Left forelimb (tissue), 1 donor: ENCODE measurements around the gene QRICH2.
"Not testable (repeated sequence)": the region's sequence is repeated elsewhere in the genome, so short reads cannot be mapped to it uniquely, and the experiment has no call there.

Experiments used
- DNase-seq: peaks from one replicate; pipeline ENCODE4 v3.0.0-alpha.2; 2018; ENCODE audit warnings: low spot score

QRICH2 gene

DNA sequence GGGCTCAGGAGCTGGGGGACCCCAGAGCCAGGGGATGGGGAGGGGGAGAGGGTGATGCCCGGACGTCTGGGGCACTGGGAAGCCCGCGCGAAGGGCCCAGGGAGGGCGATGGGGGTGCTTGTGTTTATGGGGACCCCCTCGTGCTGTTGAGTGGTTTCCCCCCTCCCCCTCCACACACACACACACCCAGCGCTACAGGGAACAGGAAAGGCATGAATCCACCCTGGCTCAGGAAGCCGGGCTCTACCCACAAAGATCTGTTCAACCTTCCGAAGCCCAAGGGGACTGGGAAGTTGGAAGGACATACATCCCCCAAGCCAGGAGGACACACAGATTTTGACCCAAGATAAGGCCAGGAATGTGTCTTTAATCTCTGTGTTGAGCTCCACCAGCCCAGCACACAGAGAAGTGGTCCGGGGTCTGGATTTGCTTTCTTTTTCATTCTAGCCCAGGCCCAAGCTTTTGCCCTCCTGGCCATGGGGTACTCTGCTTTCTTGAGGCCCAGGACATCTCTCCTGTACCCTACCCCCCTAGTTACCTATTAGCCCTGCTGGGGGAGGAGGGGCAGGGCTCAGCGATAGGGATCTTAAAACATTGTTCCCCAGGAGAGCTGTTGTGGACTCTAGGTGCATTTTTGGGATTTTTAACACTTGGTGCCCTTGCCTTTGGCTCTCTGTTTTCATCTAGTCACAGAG, 41.7 kb downstream of the QRICH2 start:
- no peak for DNase-seq

DNA sequence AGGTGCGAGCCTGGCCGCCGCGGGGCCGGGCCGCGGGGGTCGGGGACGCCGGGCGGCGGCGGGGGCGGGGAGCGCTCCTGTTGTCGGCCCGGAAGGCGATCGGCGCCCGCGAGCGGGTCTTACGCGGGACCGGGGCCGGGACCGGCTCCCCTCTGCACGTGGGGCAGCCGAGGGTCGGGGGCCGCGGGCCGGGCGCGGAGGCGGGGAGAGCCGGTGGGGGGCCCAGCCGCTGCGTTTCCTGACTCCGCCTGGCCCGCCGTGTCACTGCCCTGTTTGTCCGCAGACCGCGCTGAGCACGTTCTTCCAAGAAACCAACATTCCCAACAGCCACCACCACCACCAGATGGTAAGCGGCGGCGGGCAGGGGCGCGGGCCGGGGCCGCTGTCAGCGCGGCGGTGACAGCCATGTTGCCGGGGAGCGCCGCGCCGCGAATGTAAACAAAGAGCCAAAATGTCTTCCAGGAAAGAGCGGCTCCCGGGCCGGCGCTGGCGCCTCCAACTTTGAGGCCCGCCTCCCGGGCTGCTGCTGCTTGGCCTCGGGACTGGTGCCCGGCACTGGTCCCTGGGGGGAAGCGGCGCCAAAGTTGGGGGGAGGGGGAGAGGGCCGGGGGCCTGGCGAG, 42.3 kb downstream of the QRICH2 start:
- DNase-seq: no peak

DNA sequence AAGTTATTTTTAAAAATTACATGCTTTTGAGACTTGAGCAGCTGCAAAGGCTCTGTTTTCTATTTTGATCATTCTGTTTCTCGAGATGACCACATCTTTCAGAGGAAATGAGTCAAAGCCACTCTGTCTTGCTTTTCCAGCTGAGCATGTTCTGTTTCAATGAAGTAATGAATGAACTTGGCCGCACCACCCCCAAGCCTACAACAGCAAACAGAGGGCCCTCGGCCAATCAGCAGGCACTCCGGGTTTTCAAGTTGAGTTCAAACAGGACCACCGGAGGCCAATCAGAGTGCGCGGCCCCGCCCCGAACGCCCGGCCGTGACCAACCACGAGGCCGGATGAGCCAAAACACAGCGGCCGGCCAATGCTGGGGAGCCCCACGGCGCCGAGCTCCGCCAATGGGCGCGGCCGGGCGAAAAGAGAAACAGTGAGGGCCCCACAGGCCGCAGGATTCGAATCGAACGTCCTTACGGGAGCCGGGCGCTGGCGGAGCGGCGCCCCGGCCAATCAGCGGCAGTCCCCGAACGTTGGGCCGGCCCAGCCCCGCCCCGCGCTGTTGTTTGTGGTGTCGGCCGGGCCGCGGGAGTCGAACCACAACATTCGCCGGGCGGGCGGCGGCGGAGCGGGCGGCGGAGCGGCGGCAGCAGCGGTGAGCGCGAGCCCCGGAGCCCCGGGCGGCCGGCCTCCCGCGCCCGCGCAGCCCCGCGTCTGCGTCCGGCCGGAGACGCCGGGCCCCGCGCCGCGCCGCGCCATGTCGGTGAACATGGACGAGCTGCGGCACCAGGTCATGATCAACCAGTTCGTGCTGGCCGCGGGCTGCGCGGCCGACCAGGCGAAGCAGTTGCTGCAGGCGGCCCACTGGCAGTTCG, 43.1 kb downstream of the QRICH2 start, which contains the start of gene UBALD2:
Gene UBALD2 (plus strand): TSS at position 594 of the 869 bp plus-strand sequence. CDS start 158 bp downstream, at position 752.
- DNase-seq: peak; percentile 100

DNA sequence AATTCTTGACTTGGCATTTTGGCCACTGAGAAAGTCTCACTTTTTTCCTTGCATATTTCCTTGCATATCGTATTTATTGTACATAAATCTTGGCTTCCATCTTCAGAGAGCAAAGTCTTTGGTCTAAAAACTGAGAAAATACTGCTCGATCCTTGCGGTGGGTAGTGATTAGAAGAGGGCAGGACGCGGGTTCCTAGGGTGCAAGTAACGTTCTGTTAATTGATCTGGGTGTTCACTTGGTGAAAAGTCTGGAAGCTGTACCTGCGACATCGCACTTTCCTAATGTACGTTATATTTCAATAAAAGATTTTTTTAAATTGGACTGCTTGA, 43.7 kb downstream of the QRICH2 start:
- DNase-seq: no peak

DNA sequence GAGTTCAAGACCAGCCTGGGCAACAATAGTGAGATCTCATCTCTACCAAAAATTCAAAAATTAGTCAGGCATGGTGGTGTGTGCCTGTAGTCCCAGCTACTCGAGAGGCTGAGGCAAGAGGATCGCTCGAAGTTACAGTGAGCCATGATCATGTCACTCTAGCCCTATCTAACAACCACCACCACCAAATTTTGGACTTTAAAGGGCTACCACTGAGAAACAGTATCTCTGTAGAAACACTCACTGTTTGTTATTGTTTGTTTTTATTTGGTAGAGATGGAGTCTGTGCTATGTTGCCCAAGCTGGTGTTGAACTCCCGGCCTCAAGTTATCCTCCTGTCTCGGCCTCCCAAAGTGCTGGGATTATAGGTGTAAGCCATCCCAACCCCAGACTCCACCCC, 44.2 kb downstream of the QRICH2 start:
- DNase-seq: no peak

DNA sequence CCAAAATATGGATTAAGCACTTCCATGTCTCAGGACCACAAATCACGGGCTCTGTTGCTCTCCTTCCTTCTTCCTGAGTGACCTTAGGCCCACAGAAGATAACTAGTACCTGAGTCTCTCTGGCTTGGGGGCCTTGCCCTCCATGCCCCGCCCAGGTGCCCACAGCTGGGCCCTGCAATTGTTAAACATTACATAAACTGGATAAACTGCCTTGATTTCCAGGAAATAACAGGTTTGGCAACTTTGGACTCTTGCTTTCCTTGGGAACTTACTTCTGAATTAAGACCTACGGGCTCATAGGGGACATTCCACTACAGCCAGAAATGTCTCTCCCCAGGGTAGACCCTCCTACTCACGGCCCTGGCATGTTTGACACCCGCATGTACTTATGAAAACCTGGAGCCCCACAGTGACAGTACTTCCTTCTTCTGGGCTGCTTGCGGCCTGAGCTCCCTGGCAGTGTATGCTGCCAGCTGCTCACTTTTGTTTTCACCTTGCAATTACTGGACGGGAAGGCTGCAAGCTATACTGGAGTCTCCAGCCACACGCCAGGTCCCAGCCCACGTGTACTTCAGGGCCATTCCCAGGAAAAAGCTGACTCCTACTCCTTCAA, 45.2 kb downstream of the QRICH2 start:
- DNase-seq: no peak

DNA sequence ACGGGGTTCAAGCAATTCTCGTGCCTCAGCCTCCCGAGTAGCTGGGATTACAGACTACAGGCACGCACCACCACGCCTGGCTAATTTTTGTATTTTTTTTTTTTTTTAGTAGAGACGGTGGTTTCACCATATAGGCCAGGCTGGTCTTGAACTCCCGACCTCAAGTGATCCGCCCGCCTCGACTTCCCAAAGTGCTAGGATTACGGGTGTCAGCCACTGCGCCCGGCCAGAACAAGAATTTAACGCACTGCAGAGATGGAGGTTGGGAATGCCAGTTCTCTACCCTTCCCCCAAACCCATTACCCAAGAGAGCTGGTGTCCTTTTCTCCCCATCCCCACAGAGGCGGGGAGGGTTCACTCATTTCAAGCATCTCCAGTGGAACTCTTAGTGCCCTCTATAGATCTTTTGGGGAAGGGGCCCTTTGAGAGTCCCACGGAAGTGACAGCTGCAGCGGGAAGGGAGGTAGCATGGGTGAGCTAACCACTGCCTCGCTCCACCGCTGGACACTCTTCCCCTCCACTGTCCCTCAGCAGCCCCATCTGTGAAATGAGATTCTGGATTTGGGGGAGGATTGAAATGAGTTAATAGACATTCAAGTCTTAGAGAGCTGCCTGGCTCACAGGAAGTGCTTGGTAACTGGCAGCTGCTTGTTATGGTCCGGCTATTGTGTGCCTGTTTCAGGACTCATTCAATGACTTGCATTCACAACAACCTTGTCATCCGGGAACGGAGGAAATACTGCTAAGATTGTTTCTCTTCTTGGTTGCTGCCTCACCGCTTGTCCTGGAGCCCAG, 46.5 kb downstream of the QRICH2 start:
- DNase-seq: no peak

DNA sequence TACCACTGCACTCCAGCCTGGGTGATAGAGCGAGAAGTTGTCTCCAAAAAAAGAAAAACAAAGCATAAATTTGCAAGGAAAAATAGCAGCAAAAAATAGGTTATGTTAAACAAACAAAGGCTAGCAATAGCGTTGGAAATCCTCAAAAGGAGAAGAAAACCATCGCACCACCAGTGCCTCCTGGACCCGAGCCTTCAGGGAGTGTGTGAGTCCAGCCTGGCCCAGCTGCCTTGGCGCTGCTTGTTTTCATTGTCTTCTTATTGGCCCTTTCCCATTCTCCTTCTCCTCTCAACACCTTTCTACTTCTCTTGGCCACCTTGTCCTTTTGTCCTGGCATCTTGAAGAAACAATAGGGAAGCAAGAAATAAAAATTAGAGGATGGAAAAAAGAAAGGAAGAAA, 47.4 kb downstream of the QRICH2 start:
- DNase-seq: no peak

DNA sequence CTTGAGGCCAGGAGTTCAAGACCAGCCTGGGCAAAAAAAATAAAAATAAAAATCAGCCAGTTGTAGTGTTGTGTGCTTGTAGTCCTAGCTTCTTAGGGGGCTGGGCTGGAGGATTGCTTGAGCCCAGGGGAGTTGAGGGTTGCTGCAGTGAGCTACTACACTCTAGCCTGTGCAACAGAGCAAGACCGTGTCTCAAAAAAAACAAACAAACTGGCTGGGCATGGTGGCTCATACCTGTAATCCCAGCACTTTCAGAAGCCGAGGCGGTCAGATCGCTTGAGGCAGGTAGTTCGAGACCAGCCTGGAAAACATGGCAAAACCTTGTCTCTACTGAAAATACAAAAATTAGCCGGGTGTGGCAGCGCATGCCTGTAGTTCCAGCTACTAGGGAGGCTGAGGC, 47.9 kb downstream of the QRICH2 start:
- DNase-seq: no peak

DNA sequence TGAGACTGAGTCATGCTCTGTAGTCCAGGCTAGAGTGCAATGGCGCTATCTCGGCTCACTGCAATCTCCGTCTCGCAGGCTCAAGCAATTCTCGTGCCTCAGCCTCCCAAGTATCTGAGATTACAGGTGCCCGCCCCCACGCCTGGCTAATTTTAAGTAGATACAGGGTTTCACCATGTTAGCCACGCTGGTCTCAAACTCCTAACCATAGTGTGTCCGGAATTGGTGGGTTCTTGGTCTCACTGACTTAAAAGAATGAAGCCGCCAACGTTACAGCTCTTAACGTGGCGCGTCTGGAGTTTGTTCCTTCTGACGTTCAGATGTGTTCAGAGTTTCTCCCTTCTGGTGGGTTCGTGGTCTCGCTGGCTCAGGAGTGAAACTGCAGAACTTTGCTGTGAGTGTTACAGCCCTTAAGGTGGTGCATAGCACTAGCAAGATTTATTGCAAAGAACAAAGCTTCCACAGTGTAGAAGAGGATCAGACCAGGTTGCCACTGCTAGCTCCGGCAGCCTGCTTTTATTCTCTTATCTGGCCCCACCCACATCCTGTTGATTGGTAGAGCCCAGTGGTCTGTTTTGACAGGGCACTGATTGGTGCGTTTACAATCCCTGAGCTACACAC, 51.5 kb downstream of the QRICH2 start:
- DNase-seq: not testable (repeated sequence)

DNA sequence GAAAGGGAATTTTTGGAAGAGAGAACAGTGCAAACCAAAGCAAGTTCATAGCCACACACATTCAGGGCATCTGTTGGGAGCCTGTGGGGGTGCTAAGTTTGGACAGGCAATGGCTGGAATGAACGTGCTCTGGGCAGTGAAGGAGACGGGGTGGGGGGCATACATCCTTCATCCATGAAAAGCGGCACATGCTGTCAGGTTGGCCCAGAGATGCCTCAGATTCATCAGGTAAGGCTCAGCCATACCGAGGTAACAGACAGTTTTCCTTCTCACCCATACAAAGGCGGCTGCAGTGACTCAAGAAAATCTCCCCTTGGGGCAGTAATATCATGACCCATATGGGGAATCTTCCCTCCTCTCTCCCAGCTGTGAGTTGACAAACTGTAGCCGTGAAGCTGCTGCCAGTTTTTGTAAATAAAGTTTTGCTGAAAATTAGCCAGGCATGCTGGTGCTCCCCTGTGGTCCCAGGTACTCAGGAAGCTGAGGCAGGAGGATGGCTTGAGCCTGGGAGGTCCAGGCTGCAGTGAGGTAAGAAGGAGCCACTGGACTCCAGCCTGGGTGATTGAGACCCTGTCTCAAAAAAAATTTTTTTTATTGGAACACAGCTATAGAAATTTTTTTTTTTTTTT, 52.2 kb downstream of the QRICH2 start:
- DNase-seq: no peak

DNA sequence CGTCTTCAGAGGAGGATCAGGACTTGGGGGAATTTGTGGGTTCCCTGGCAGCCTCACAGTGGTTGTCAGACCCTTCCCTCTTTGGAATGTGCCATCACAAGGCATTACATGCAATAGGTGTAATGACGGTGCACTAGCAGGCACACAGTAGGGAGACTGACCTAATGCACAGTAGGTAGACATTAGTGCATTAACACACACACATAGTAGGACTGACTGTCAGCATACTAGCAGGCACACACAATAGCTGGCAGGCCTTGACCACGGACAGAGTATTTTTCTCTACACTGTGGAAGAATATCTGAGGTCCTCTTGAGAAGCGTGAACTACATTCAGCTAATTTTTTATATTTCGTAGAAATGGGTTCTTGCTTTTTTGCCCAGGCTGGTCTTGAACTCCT, 53.8 kb downstream of the QRICH2 start:
- DNase-seq: peak; percentile 4

DNA sequence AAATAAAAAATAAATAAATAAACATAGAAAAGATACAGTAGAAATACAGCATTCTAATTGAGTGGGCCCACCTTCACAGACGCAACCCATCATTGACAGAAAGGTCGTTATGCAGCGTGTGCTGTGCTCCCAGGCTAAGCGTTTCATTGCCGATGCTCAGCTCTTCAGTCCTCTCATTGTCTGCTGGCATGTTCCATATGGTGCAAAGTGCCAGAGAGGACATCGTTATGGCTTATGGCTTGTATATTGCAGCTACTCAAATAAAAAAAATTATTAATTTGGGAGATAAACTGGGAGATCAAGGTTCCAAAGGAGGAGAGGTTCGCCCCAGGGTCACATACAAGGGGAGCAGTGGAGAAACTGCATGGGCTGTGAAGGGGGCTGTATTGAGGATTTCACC, 54.2 kb downstream of the QRICH2 start:
- peak; percentile 26 for DNase-seq

DNA sequence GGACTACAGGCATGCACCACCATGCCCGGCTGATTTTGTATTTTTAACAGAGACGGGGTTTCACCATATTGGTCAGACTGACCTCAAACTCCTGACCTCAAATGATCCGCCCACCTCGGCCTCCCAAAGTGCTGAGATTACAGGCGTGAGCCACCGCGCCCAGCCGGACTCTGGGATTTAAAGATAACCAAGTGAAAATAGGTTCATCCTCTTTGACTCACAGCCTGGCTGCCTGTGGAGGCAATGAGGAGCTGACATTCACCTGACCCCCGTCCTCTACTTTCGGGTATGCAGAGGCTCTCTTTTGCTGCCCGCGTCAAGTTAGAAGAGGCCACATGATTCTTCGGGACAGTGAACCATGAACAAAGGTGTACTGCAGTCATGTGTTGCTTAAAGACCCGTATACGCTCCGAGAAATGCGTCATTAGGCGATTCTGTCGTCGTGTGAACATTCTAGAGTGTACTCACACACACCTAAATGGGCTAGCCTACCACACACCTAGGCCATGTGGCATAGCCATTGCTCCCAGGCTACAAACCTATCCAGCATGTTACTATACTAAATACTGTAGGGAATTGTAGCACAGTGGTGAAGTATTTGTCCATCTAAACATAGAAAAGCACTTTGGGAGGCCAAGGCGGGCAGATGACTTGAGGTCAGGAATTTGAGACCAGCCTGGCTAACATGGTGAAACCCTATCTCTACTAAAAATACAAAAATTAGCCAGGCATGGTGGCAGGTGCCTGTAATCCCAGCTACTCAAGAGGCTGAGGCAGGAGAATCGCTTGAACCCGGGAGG, 54.9 kb downstream of the QRICH2 start:
- peak; percentile 20 for DNase-seq

DNA sequence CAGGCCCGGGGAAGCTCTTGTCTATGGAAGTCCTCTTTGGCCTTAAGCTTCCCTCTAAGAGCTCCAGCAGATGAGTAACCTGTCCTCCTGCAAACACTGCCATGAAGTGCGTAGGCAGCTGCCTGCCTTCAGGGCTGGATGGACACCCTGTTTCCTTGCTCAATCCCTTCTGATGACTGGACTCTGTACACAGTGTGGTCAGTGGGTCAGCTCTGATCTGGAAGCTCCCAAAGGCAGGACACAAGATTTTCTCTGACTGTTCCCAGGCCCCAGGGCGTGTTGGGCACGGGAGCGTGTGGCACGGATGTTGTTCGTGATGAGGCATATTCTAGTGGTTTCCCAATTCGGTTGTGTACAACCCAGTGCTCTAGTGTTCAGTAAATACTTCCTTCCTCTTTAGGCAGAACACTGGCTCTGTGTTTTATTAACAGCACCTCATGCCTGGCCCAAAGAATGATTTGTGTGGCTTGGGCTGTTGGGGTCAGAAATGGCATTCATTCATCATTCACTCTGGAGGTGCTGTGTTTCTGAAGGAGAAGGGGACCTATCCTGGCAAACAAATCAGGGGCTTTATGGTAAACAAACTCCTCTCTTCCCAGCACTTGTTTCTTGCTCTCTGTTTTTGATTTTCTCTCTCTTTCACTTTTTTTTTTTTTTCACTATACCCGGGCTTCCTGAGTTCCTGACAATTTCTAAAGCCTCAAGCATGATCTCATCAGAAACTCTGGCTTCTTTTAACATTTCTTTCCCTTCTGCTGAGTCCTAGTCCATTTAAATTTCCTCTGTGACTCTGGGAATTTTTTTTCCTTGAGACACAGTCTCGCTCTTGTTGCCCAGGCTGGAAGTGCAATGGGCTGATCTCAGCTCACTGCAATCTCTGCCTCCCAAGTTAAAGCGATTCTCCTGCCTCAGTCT, 55.8 kb downstream of the QRICH2 start:
- DNase-seq: no peak

DNA sequence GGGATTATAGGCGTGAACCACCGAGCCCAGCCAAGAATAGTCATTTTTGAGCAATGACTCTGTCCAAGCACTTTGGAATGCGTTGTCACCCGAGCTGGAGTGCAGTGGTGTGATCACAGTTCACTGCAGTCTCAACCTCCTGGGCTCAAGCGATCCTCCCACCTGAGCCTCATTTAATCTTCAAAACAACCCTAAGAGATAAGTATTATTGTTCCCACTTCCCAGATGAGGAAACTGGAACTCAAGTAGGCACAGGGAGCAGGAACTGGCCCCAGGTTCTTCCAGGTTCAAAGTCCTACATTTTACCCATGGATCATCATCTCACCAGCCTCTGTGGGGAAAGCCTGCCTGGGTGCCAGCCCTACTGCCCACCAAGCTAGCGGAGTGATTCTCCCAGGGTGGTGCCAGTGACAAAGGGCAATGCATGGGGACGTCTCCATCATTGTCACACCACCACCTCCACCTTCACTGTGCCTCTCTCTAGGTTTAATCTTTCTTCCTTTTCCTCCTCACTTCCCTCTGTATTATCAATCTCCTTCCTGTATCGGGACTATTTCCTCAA, 56.5 kb downstream of the QRICH2 start:
- DNase-seq: no peak

DNA sequence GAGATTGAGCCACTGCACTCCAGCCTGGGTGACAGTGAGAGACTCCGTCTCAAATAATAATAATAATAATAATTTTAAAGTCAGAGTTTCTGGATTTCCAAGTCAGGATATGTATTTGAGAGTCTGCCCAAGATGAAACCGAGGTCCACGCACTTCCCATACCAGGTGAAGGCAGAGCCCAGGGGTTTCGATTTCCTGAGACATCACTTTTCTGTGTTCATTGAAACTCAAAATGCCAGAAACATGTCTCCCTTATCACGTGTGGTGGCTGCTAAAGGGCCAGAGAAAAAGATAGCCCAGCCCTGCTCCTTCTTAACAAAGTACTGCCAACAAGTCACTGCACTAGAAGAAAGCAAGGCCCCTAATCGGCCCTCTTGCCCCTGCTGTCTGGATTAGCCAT, 57.9 kb downstream of the QRICH2 start:
- no peak for DNase-seq

DNA sequence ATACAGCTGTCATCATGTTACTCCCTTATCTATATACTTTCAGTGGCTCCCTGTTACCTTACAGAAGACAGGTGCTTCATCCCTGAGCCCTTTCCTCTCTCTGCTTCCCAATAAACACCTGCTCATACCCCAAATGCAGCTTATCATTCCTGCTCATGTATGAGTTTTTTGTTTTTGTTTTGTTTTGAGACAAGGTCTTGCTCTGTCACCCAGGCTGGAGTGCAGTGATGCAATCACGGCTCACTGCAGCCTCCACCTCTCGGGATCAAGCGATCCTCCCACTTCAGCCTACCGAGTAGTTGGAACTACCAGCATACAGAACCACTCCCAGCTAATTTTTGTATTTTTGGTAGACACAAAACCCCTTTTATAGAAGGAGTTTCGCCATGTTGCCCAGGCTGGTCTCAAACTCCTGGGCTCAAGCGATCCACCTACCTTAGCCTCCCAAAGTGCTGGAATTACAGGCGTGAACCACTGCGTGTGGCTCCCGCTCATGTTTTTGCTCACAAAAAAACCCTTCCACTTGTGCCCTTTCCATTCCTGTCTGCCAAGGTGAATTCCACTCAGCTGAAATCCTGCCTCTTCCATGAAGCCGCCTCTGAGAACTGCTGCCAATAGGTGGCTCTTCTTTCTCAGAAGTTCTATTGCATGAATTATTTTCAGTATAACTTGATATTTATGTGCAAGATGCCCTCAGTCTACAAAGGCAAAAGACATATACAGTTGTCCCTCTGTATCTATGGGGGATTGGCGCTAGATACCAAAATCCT, 59.9 kb downstream of the QRICH2 start:
- no peak for DNase-seq
